Caco-2 (cell line): ENCODE results near the gene SMIM3. TPM values are rescaled to one million over a fixed set of nuclear protein-coding genes. Genes with fewer than 3 reads are reported as not detected.

ENCODE experiments used
- BruUV-seq: library from RNA; stranded (reverse); fragments of 400-500 nt; replicated peaks from 2 replicates; lab custom pipeline; 2021; lab: Mats Ljungman, UMichigan
- CTCF ChIA-PET: fragments of 300-600 bp; sonication (Branson Sonifier 250); formaldehyde crosslinking; loops from one replicate; lab custom pipeline; 2022; ENCODE audit warnings: antibody characterized with exemption; lab: Charles Lee
- POLR2A ChIA-PET: fragments of 300-600 bp; sonication (Branson Sonifier 250); formaldehyde crosslinking; loops from one replicate; lab custom pipeline; 2022; ENCODE audit warnings: antibody characterized with exemption; lab: Charles Lee
- DNase-seq, 2 experiments: peaks; one replicate each; pipeline versions ENCODE4 v3.0.0 to v3.0.0-alpha.2; 2020 to 2022
- H3K27me3 ChIP-seq: replicated peaks from 2 replicates; pipeline ENCODE4 v1.6.0; 2011; ENCODE audit warnings: low read length; ENCODE audit not compliant: control insufficient read depth, insufficient read depth
- H3K36me3 ChIP-seq: 2 replicates; pipeline ENCODE4 v1.5.1; 2011; ENCODE audit warnings: low read length; ENCODE audit not compliant: control insufficient read depth, insufficient read depth
- H3K4me1 ChIP-seq: fragments of 250-450 bp; sonication (Bioruptor Pico); 2 replicates; pipeline ENCODE4 v1.5.1; 2020; ENCODE audit warnings: mild to moderate bottlenecking
- H3K4me3 ChIP-seq: 2 replicates; pipeline ENCODE4 v1.5.1; 2011; ENCODE audit warnings: low read depth, mild to moderate bottlenecking, control low read depth, low read length
- H3K9me3 ChIP-seq: fragments of 250-450 bp; sonication (Bioruptor Pico); 2 replicates; pipeline ENCODE4 v1.5.1; 2020; ENCODE audit warnings: mild to moderate bottlenecking, moderate library complexity
- H3K27ac Mint-ChIP-seq: one replicate; pipeline ENCODE4 v1.8.0; 2022; ENCODE audit warnings: mixed read lengths; ENCODE audit not compliant: unreplicated experiment
- H3K27me3 Mint-ChIP-seq: one replicate; pipeline ENCODE4 v1.8.0; 2022; ENCODE audit warnings: mixed read lengths; ENCODE audit not compliant: insufficient read depth, unreplicated experiment
- H3K36me3 Mint-ChIP-seq: one replicate; pipeline ENCODE4 v1.8.0; 2022; ENCODE audit warnings: mild to moderate bottlenecking, mixed read lengths; ENCODE audit not compliant: insufficient read depth, unreplicated experiment
- H3K4me1 Mint-ChIP-seq: one replicate; pipeline ENCODE4 v1.8.0; 2022; ENCODE audit warnings: low read depth, mixed read lengths; ENCODE audit not compliant: unreplicated experiment
- H3K4me3 Mint-ChIP-seq: one replicate; pipeline ENCODE4 v1.8.0; 2022; ENCODE audit warnings: mild to moderate bottlenecking, moderate library complexity, mixed read lengths; ENCODE audit not compliant: unreplicated experiment
- H3K9me3 Mint-ChIP-seq: one replicate; pipeline ENCODE4 v1.8.0; 2022; ENCODE audit warnings: mixed read lengths; ENCODE audit not compliant: unreplicated experiment
- CTCF ChIP-seq, 2 experiments: fragments of 200-600 bp in 1 of 2; IDR thresholded peaks; 1 replicate in 1 of 2; 2 replicates in 1 of 2; pipeline versions ENCODE4 v1.5.1 to v1.8.0; 2011 to 2022; ENCODE audit warnings: antibody characterized with exemption in 1 of 2, control low read depth in 1 of 2, inconsistent platforms in 1 of 2, low read depth in 1 of 2, low read length in 1 of 2, mild to moderate bottlenecking in 1 of 2, moderate library complexity in 1 of 2; ENCODE audit not compliant: insufficient read depth in 1 of 2, severe bottlenecking in 1 of 2, unreplicated experiment in 1 of 2
- intact Hi-C: fragments of 100-400 bp; cut with micrococcal nuclease; formaldehyde crosslinking; loops from one replicate; pipeline ENCODE4 v1.10.0; 2022; ENCODE audit not compliant: unreplicated experiment
- total RNA-seq: library from RNA; stranded (reverse); gene quantifications from 2 replicates; pipeline ENCODE4 v1.2.3, GENCODE V29; 2022

Gene SMIM3
- total RNA-seq, 1 experiment from 2014 or later = 19.4 TPM

GRCh38 chr5:150731669-150732242 lies 46.8 kb upstream of the SMIM3 start:
- H3K36me3 Mint-ChIP-seq = peaks cover 68% of the 10 kb centered on the region
- ChIA-PET POLR2A (interaction anchor here (0.8 kb wide), 1 partner anchor 31 kb away, joined by 3 read pairs; the partner anchor contains the start of gene RBM22), CTCF (no interaction called here)
- H3K36me3 ChIP-seq = peaks cover 1% of the 10 kb centered on the region
- no peaks in the 10 kb centered on the region for H3K4me1 ChIP-seq
- H3K4me1 Mint-ChIP-seq = peaks cover 2% of the 10 kb centered on the region
- H3K27me3 ChIP-seq = no peaks in the 10 kb centered on the region
- H3K9me3 ChIP-seq = no peaks in the 10 kb centered on the region
- no peaks in the 10 kb centered on the region for H3K27me3 Mint-ChIP-seq
- no peak for TF ChIP-seq CTCF (IDR thresholded peaks at IDR 0.05; ENCODE audit: insufficient read depth in 1 of 2, low read depth in 1 of 2, low read length in 1 of 2, severe bottlenecking in 1 of 2, unreplicated experiment in 1 of 2)
- no peak overlapping the region for H3K4me3 ChIP-seq
- no TSS peak for BruUV-seq
- no peak overlapping the region for H3K27ac Mint-ChIP-seq
- H3K4me3 Mint-ChIP-seq = no peak overlapping the region
- intact Hi-C loops = no loop called here
- no peaks in the 10 kb centered on the region for H3K9me3 Mint-ChIP-seq
- DNase-seq = no peak

GRCh38 chr5:150734579-150735384 lies 43.8 kb upstream of the SMIM3 start:
- Histone ChIP-seq H3K27me3 (no peaks in the 10 kb centered on the region), H3K4me1 (no peaks in the 10 kb centered on the region), H3K36me3 (no peaks in the 10 kb centered on the region; the same call in 1 of the 2 replicates), H3K9me3 (no peaks in the 10 kb centered on the region), H3K4me3 (no peak overlapping the region)
- H3K4me3 Mint-ChIP-seq = no peak overlapping the region
- CTCF ChIA-PET = interaction anchor here (0.7 to 1.3 kb wide), 3 partner anchors 24 to 76 kb away, joined by 3 to 6 read pairs (median 5); partner anchors contain the start of genes DCTN4 and SMIM3
- no peak for DNase-seq
- H3K36me3 Mint-ChIP-seq = peaks cover 61% of the 10 kb centered on the region
- no TSS peak for BruUV-seq
- intact Hi-C loops = no loop called here
- no peak overlapping the region for H3K27ac Mint-ChIP-seq
- H3K27me3 Mint-ChIP-seq = no peaks in the 10 kb centered on the region
- no peaks in the 10 kb centered on the region for H3K9me3 Mint-ChIP-seq
- H3K4me1 Mint-ChIP-seq = peaks cover 10% of the 10 kb centered on the region
- POLR2A ChIA-PET = no interaction called here
- peak in 1 of 2 experiments; percentile 27 for TF ChIP-seq CTCF (IDR thresholded peaks at IDR 0.05; ENCODE audit: insufficient read depth in 1 of 2, low read depth in 1 of 2, low read length in 1 of 2, severe bottlenecking in 1 of 2, unreplicated experiment in 1 of 2)

- BruUV-seq = no TSS peak
- CTCF ChIA-PET = interaction anchor here (0.7 kb wide), 1 partner anchor 102 kb away, joined by 5 read pairs; no protein-coding TSS in a partner anchor
These were observed 39.7 kb upstream of the SMIM3 start for GRCh38 chr5:150738862-150739261.

More at GRCh38 chr5:150738862-150739261, 39.7 kb upstream of the SMIM3 start:
- TF ChIP-seq CTCF (IDR thresholded peaks at IDR 0.05; ENCODE audit: insufficient read depth in 1 of 2, low read depth in 1 of 2, low read length in 1 of 2, severe bottlenecking in 1 of 2, unreplicated experiment in 1 of 2) = no peak
- POLR2A ChIA-PET = no interaction called here
- H3K4me3 ChIP-seq = no peak overlapping the region
- H3K4me1 Mint-ChIP-seq = peaks cover 15% of the 10 kb centered on the region
- H3K27me3 Mint-ChIP-seq = no peaks in the 10 kb centered on the region
- no peaks in the 10 kb centered on the region for H3K9me3 Mint-ChIP-seq
- intact Hi-C loops = no loop called here
- peaks cover 45% of the 10 kb centered on the region for H3K36me3 Mint-ChIP-seq
- H3K27me3 ChIP-seq = no peaks in the 10 kb centered on the region
- H3K4me3 Mint-ChIP-seq = no peak overlapping the region
- no peaks in the 10 kb centered on the region for H3K9me3 ChIP-seq
- DNase-seq = no peak
- no peaks in the 10 kb centered on the region; the same call in 1 of the 2 replicates for H3K36me3 ChIP-seq
- no peak overlapping the region for H3K27ac Mint-ChIP-seq
- H3K4me1 ChIP-seq = no peaks in the 10 kb centered on the region
